Liver (tissue), 9 donors: ENCODE results near the gene EPM2A. TPM values are rescaled to one million over a fixed set of nuclear protein-coding genes. Genes with fewer than 3 reads are reported as not detected.

Source experiments
- DNase-seq: peaks from one replicate; pipeline ENCODE4 v3.0.0-alpha.2; 2017; ENCODE audit warnings: low spot score
- H3K27ac ChIP-seq, 2 donors: one replicate each; pipeline ENCODE4 v1.7.0; 2013; ENCODE audit warnings: inconsistent platforms in 2 of 2, low read length in 2 of 2, control low read depth in 1 of 2, low read depth in 1 of 2, mild to moderate bottlenecking in 1 of 2
- H3K27me3 ChIP-seq, 4 donors: one replicate each; pipeline versions ENCODE4 v1.6.1 to v1.7.0; 2013; ENCODE audit warnings: low read length in 3 of 4, inconsistent platforms in 1 of 4, mild to moderate bottlenecking in 1 of 4, moderate library complexity in 1 of 4; ENCODE audit not compliant: control insufficient read depth in 4 of 4, insufficient read depth in 4 of 4
- H3K36me3 ChIP-seq, 4 donors: one replicate each; pipeline versions ENCODE4 v1.6.1 to v1.7.0; 2013; ENCODE audit warnings: low read length in 3 of 4, mild to moderate bottlenecking in 3 of 4, low read depth in 1 of 4, moderate library complexity in 1 of 4; ENCODE audit not compliant: control insufficient read depth in 4 of 4, insufficient read depth in 3 of 4
- H3K4me1 ChIP-seq, 4 donors: one replicate each; pipeline versions ENCODE4 v1.6.1 to v1.7.0; 2013; ENCODE audit warnings: low read length in 3 of 4, mild to moderate bottlenecking in 3 of 4, moderate library complexity in 1 of 4; ENCODE audit not compliant: control insufficient read depth in 4 of 4, insufficient read depth in 4 of 4
- H3K4me3 ChIP-seq, 3 donors: one replicate each; pipeline versions ENCODE4 v1.6.1 to v1.7.0; 2013; ENCODE audit warnings: low read length in 3 of 3, control low read depth in 1 of 3, low read depth in 1 of 3, mild to moderate bottlenecking in 1 of 3
- H3K9ac ChIP-seq, 2 donors: one replicate each; pipeline ENCODE4 v1.7.0; 2013; ENCODE audit warnings: low read length in 2 of 2, mild to moderate bottlenecking in 2 of 2, moderate library complexity in 2 of 2, control low read depth in 1 of 2, low read depth in 1 of 2
- H3K9me3 ChIP-seq, 4 donors: one replicate each; pipeline versions ENCODE4 v1.6.1 to v1.7.0; 2013; ENCODE audit warnings: low read length in 3 of 4; ENCODE audit not compliant: control insufficient read depth in 4 of 4
- ATF3 ChIP-seq: IDR thresholded peaks from 2 replicates; pipeline ENCODE4 v1.6.1; 2016; ENCODE audit warnings: antibody characterized with exemption
- CTCF ChIP-seq: fragments of 150-350 bp; IDR thresholded peaks from 2 replicates; pipeline ENCODE4 v1.5.1; 2017; ENCODE audit warnings: improper control_type of control experiment, low read depth, low read length; ENCODE audit not compliant: missing input control
- EGR1 ChIP-seq, 2 donors: IDR thresholded peaks; 2 replicates each; pipeline ENCODE4 v1.6.1; 2016 to 2018; ENCODE audit warnings: antibody characterized with exemption in 2 of 2, low read depth in 2 of 2
- FOXA1 ChIP-seq: IDR thresholded peaks from 2 replicates; pipeline ENCODE4 v1.6.1; 2016; ENCODE audit warnings: antibody characterized with exemption
- FOXA2 ChIP-seq: IDR thresholded peaks from 2 replicates; pipeline ENCODE4 v1.6.1; 2016; ENCODE audit warnings: antibody characterized with exemption
- GABPA ChIP-seq, 2 donors: IDR thresholded peaks in 1 of 2; conservative IDR thresholded peaks in 1 of 2; 2 replicates each; pipeline ENCODE4 v1.6.1; 2016; ENCODE audit warnings: antibody characterized with exemption in 2 of 2, mild to moderate bottlenecking in 1 of 2, moderate library complexity in 1 of 2
- HNF4A ChIP-seq, 2 donors: conservative IDR thresholded peaks; 2 replicates each; pipeline ENCODE4 v1.6.1; 2016; ENCODE audit warnings: antibody characterized with exemption in 2 of 2, mild to moderate bottlenecking in 2 of 2
- HNF4G ChIP-seq: IDR thresholded peaks from 2 replicates; pipeline ENCODE4 v1.6.1; 2016; ENCODE audit warnings: antibody characterized with exemption
- JUND ChIP-seq, 2 donors: IDR thresholded peaks; 2 replicates each; pipeline ENCODE4 v1.6.1; 2016; ENCODE audit warnings: antibody characterized with exemption in 2 of 2
- NR2F2 ChIP-seq: IDR thresholded peaks from 2 replicates; pipeline ENCODE4 v1.6.1; 2016; ENCODE audit warnings: antibody characterized with exemption
- RAD21 ChIP-seq, 2 donors: IDR thresholded peaks; 2 replicates each; pipeline ENCODE4 v1.6.1; 2016; ENCODE audit warnings: antibody characterized with exemption in 2 of 2, mild to moderate bottlenecking in 2 of 2
- REST ChIP-seq: IDR thresholded peaks from 2 replicates; pipeline ENCODE4 v1.6.1; 2016; ENCODE audit warnings: antibody characterized with exemption, mild to moderate bottlenecking
- RXRA ChIP-seq, 2 donors: IDR thresholded peaks; 2 replicates each; pipeline ENCODE4 v1.6.1; 2017 to 2018; ENCODE audit warnings: antibody characterized with exemption in 2 of 2, mild to moderate bottlenecking in 1 of 2
- SP1 ChIP-seq: IDR thresholded peaks from 2 replicates; pipeline ENCODE4 v1.6.1; 2018; ENCODE audit warnings: antibody characterized with exemption, mild to moderate bottlenecking
- TAF1 ChIP-seq: conservative IDR thresholded peaks from 2 replicates; pipeline ENCODE4 v1.6.1; 2016; ENCODE audit warnings: antibody characterized with exemption, mild to moderate bottlenecking
- YY1 ChIP-seq: IDR thresholded peaks from 2 replicates; pipeline ENCODE4 v1.6.1; 2016; ENCODE audit warnings: antibody characterized with exemption, mild to moderate bottlenecking
- ZBTB33 ChIP-seq: IDR thresholded peaks from 2 replicates; pipeline ENCODE4 v1.6.1; 2016; ENCODE audit warnings: antibody characterized with exemption
- WGBS: extraction: QIAGEN DNeasy Blood & Tissue Kit; methylation state at CpG from one replicate; pipeline ENCODE4 v1.1.7; 2013; 5-methylcytosine and 5-hydroxymethylcytosine counted together
- polyA plus RNA-seq, 2 donors: library from polyadenylated mRNA; stranded (reverse) in 1 of 2; unstranded in 1 of 2; fragments of 200-250 nt in 1 of 2; fragments of >200 nt in 1 of 2; fragmentation: Nextera tagmentation in 1 of 2; extraction: Ambion mirVana in 1 of 2; gene quantifications; one replicate each; pipeline versions ENCODE4 v1.2.1 to v1.2.3, GENCODE V29; 2013 to 2015
- total RNA-seq, 2 donors: library from RNA; depleted of rRNA; stranded (reverse); fragments of >200 nt; gene quantifications; one replicate each; pipeline ENCODE4 v1.2.3, GENCODE V29; 2014
- donor health status: healthy.
- donor health status: healthy.
- donor health status: healthy.
- donor health status: healthy.
- donor health status: healthy.

Gene EPM2A
- total and polyA plus RNA-seq, 4 donors = 3.7 to 13.0 (median 5.1) TPM

GRCh38 chr6:145733207-145733606 is 2.1 kb downstream of the EPM2A start:
- WGBS = 90% methylated on average over 1 of the region's 1 CpG
- Histone ChIP-seq H3K9ac (no peak overlapping the region), H3K27ac (no peak overlapping the region), H3K4me3 (no peak overlapping the region), H3K36me3 (no peaks in the 10 kb centered on the region), H3K4me1 (peaks cover 1 to 10% (median 7%) of the 10 kb centered on the region in 4 donors), H3K9me3 (no peaks in the 10 kb centered on the region), H3K27me3 (no peaks in the 10 kb centered on the region)
- DNase-seq = no peak
- no peak for TF ChIP-seq FOXA1
- no peak for TF ChIP-seq ATF3
- no peak for TF ChIP-seq ZBTB33
- TF ChIP-seq FOXA2 = no peak
- TF ChIP-seq TAF1 = no peak
- no peak for TF ChIP-seq RAD21 (IDR thresholded peaks at IDR 0.05)
- no peak for TF ChIP-seq JUND (IDR thresholded peaks at IDR 0.05)
- TF ChIP-seq SP1 = no peak
- TF ChIP-seq CTCF = no peak
- TF ChIP-seq EGR1 (IDR thresholded peaks at IDR 0.05; ENCODE audit: low read depth in 2 of 2) = no peak
- no peak for TF ChIP-seq RXRA (IDR thresholded peaks at IDR 0.05)

- TF ChIP-seq EGR1 (IDR thresholded peaks at IDR 0.05; ENCODE audit: low read depth in 2 of 2) (no peak), YY1 (no peak), FOXA1 (no peak), FOXA2 (no peak), HNF4A (conservative IDR thresholded peaks at IDR 0.05) (no peak), ZBTB33 (no peak), GABPA (IDR thresholded peaks at IDR 0.05 in 1 of 2, conservative IDR thresholded peaks at IDR 0.05 in 1 of 2) (no peak), JUND (IDR thresholded peaks at IDR 0.05) (no peak), REST (no peak), CTCF (no peak), HNF4G (no peak), SP1 (no peak), TAF1 (no peak), RAD21 (IDR thresholded peaks at IDR 0.05) (no peak), ATF3 (no peak), NR2F2 (no peak)
- H3K9me3 ChIP-seq = no peaks in the 10 kb centered on the region
- no peak overlapping the region for H3K4me3 ChIP-seq
- H3K36me3 ChIP-seq = no peaks in the 10 kb centered on the region
- H3K27ac ChIP-seq = no peak overlapping the region
- H3K4me1 ChIP-seq = peaks cover 1 to 10% (median 7%) of the 10 kb centered on the region in 4 donors
- no peaks in the 10 kb centered on the region for H3K27me3 ChIP-seq
- WGBS = 90% methylated on average over 1 of the region's 1 CpG
- no peak for DNase-seq
- H3K9ac ChIP-seq = no peak overlapping the region
These were observed 3.9 kb downstream of the EPM2A start for GRCh38 chr6:145731447-145731846.
